ENCODE results near the gene ISCA1.
A peak's percentile ranks its signal among the peaks of the same experiment; 100 is the strongest.
"Not testable (repeated sequence)": the region's sequence is repeated elsewhere in the genome, so short reads cannot be mapped to it uniquely, and the experiment has no call there.

Gene ISCA1

DNA sequence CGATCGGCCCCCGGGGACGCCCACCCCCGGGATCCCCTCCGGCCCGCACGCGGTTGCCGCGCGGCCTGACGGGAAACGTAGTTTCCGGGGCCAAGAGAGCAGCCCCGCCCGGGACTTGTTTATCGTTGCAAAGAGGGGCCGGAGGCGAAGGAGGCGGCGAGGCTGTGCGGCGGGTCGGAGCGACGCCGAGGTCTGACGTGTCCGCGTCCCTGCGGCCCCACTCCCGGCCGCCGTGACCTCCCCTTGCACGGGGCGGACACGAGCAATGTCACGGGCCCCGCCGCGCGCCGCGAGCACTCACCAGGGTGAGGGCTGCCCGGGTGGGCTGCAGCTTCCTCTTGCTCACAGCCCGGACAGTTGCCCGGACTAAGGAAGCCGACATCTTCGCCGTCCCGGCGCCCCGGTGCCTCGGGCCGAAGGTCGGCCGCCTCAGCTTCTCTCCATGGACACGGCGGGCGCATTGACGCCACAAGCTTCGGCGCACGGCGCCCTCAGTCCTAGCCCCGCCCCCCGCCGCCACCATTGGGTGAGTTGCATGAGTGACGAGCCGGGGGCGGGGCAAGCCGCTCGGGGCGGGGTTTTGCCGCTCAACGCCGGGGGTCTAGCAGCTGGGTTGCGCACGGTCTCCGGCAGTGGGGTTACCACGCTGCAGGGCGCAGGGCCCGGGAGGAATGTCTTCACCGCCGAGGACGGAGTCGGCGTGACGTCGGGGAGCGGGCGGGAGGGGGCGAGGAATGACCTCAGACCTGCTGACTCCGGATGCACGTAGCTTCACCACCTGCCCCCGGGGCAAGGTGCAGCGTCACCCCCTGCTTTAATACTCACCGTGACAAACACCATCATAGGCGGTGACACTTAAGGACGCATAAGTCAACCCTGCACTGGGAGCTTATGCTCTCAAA is at the start of gene ISCA1:
Gene ISCA1, minus strand, starts transcription at position 462 of the 902 bp plus-strand sequence. Its CDS starts 80 bp downstream, at position 382.
- peak; percentile 31 to 98 (median 90) for DNase-seq

DNA sequence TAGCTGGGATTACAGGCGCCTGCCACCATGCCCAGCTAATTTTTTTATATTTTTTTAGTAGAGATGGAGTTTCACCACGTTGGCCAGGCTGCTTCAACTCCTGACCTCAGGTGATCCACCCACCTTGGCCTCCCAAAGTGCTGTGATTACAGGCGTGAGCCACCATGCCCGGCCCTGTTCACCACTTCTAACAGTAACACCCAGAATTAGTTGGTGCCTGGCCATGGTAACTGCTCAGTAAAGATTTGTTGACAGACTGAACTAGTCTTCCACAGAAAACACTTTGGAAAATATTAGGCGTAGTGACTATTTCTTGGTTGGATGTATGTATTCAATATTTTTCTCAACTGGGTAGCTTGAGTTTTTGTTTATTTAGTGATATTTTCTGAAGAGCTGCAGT is 47.8 kb upstream of the ISCA1 start:
- no peak for DNase-seq

DNA sequence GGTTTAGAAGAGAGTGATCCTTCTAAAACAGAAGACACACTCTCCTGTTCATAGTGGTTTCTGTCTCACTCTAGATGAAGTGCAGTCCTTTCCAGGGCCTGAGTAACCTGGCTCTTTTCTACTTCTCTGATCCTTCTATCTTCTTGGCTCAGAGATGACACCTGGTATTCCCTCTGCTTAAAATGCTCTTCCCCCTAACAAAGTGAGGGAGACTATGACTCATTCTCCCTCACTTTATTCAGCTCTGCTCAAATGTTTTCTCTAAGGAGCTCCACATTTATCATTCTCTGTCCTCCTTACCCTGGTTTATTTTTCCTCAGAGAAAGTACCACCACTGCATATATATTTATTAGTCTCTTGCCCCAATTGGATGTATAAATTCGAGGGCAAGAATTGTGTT is 47.3 kb upstream of the ISCA1 start:
- DNase-seq: no peak

DNA sequence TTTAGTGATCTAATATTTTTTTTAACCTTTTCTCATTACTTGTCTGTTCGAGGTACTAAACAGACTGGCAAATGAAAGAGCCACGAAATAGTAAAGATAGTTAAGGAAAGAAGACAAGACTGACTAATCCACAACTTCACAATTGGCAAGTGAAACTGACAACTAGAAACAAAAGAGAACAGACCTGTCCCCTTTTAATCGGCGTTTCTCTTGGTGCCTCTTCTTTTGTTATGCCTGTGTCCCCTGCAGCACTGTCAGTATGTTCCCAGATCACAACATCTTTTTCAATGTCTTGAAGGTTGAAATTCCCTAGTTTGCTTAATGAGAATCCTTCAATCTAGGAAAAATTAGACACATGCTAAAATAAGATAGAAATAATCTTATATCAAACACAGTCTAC is 45.8 kb upstream of the ISCA1 start:
- no peak for DNase-seq

DNA sequence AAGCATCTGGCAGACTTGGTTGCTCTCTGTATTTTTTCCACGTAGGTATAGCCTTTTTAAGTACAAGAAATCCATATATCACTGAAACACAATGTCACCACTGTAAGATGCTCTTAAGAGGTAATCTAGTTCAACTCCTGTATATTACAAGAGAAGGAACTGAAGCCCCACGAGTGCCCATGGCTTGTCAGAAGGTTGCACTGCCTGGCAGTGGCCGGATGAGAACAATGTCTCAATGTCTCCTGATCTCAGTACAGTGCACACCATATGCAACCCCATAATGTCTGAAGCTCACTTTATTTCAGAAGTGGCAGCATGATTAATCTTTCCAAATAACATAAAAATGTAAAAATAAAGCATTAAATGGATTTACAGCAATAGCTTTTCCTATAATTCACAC is 44.2 kb upstream of the ISCA1 start:
- DNase-seq: peak in 4 of 56 donors; percentile 1 to 35 (median 2)

DNA sequence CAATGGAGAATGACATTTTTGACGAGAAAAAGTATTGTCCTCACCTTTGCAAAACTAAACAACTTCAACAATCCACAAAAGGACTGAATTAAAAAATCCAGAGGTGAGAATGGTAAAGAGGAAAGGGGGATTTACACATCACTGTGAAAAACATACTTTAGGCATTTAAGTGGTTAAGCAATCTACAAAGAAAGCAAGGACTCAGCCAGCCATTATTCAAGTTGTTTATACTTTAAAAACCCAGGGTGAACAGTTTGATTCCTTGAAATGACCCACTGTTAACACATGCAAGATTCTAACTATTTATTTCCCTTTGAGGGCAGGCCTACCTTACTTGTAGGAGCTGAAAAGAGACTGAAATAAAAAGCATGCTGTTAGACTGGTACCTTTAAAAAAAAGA is 42.6 kb upstream of the ISCA1 start:
- no peak for DNase-seq

DNA sequence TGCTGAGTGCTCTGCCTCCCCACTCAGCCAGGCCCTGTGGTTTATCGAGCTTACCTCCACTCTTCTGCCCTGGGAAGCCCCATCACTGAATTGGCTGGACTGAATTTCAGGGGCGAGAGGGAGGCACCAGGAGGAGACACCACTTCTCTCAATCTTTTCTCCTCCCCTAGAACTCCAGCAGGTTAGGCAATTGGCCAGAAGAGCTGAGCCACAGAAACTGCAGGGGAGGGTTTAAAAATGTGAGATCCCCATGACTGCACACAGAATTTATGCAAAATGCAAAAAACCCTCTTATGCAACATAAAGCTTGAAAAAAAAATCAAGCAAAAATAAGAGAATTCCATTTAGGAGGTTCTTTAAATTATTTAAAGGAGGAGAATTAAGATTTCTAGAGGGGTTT is 42.0 kb upstream of the ISCA1 start:
- peak in 5 of 56 donors; percentile 1 to 24 (median 1) for DNase-seq

DNA sequence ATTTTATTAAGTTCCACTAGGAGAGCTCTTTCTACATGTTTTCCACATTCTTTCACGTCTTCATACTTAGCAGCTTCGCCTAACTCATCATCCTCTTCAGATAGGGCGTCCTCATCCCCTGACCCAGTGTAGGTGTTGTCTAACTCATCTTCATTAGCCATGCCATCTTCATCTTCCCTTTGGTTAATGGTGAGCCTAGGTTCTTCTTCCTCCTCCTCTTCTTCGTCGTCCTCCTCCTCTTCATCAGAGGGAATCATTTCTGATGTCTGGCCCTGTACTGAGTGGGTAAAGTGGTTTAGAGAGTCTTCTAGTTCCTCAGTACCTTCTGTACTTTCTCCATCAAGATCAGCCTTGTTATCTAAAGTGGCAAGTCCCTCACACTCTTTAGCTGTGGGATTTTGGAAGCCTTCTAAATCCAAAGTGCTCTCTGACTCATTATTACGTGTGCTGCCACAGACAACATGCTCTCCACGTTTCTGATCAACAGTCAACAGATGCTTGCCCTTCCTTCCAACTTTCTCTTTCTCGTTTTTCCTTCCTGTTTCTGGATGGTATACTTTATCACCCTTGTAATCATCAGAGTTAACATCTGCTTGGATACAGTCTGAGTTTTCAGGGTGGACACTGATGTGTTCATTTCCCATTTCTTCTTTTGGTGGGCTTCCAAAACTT is 40.8 kb upstream of the ISCA1 start:
- DNase-seq: no peak

DNA sequence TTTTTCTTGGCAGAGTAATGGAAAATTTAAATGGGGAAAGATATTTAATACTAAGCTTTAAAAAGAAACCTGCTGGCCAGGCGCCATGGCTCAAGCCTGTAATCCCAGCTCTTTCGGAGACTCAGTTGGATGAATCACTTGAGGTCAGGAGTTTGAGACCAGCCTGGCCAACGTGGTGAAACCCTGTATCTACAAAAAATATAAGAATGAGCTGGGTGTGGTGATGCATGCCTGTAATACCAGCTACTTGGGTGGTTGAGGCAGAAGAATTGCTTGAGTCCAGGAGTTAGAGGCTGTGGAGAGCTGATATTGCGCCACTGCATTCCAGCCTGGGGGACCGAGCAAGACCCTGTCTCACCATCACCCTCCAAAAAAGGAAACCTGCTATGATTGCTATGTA is 39.0 kb upstream of the ISCA1 start:
- DNase-seq: no peak

DNA sequence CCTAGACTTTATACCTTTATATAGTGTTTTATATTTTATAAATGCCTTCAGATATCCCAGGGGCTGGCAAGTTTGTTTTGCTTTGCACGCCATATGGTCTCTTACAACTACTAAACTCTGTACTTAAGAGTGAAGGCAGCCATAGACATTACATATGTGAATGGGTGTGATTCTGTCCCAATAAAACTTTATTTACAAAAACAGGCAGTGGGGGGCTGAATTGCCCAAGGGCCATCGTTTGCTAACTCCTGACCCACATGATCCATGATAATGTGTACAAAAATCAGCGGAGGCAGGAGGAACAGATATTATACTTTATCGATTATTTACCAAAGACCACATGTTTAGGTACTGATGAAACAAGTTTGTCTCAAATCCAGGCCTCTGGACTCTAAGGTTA is 35.8 kb upstream of the ISCA1 start:
- no peak for DNase-seq

DNA sequence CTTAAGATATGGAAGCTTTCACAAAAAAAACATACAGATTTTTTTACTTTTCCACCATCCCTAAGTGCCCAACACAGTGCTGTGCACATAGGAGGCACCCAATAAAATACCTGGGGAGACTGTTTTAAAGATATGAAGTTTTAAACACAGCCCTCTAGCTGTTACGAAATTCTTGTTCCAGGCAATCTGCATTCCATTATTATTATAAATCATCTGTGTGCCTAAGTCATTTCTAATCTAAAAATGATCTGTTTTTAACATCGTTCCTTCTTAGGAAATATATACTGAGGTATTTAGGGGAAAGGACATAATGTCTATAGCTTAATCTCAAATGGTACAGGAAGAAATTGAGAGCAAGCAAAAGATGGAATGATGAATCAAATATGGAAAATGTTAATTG is 32.7 kb upstream of the ISCA1 start:
- no peak for DNase-seq

DNA sequence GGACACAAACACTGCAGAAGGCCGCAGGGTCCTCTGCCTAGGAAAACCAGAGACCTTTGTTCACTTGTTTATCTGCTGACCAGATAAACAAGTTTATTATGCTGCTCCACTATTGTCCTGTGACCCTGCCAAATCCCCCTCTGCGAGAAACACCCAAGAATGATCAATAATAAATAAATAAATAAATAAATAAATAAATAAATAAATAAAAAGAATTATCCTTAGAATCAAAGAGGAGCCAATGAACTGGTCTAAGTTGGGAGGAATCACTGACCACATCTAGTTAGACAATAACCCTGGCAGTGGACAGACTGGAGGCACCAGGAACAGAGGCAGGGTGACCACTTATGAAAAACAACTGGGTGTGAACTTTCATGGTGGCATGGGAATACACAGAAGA is 30.6 kb upstream of the ISCA1 start:
- DNase-seq: not testable (repeated sequence)

DNA sequence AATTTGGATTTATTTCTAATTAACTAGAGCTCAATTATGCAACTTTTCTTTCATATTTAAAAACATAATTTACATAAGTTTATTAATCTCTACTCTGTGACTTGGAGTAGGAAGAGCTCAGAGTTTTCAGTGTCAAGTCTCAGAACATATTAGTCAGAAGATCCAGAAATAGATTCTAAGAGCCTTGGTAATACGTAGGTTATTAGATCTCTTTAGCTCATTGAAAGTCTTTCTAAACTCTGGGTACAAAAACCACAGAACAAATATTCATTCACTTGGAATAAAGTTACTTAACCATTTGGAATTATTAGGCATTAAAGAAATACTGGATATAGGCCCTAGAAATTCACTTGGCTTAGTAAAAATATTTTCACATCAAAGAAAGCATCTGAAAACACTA is 26.3 kb upstream of the ISCA1 start:
- no peak for DNase-seq

DNA sequence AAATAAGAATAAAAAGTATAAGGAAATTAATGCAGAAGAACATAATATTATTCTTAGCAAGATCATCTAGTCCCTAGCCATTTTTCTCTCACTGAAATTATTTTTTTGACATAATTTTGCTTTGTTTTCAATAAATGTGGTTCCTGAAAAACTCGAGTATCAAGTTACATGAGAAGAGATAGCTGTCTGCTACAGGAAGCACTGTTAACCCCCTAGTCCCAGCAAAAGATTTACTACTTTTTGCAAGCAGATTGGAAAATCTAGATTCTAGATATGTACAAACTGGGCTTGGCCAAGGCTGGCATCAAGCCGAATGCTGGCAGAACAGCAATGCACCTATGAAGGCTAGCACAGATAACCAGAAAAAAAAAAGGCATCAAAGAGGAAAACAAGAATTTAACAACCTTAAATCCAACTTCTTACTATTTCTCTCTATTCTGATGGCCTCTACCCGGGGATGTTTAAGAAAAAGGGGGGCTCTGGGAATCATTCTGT is 21.9 kb upstream of the ISCA1 start:
- no peak for DNase-seq

DNA sequence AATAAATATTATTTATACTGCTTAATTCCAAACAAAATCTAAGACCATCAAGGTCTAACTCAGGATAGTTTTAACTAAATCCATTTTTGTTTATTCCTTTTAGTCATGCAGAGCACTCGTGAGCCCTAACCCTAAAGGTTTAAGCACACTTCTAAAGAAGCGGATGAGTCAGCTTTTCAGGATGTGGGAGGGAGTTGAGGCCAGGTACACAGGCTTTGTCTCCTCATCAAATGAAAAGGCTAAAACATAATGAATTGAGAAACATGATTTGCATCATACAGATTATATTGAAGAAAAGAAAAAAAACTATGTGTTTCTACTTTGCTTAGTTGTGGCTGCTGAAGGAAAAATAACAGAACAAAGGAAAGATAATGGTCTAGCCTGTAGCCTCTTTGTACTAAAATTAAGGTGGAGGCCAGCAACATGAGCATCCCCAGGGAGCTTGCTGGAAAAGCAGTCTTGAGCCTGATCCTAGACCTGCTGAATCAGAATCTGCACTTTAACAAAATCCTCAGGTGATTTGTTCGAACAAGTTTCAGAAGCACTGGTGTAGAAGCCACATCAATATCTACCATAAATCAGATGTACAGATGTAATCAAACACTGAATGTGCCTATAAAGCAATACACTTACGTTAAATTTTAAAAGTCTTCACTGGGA is 21.1 kb upstream of the ISCA1 start:
- DNase-seq: no peak

DNA sequence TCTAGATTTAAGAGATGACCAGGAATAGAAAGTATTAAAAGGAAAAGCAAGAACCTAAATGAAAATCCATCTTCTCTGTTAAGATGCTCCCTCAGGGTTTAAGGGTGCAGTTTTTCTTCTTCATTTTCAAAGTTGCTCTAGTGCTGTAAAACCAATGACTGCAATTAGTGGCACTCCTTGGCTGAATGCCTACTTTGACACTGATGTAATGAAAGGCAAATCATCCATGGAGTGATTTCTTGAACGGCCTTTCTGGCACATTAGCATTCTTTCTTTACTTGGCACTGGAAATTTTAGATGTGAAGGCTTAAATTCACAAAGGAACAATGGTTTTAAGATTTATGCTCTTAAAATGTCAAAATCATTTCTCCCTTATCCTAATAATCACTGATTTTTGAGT is 19.3 kb upstream of the ISCA1 start:
- DNase-seq: no peak

DNA sequence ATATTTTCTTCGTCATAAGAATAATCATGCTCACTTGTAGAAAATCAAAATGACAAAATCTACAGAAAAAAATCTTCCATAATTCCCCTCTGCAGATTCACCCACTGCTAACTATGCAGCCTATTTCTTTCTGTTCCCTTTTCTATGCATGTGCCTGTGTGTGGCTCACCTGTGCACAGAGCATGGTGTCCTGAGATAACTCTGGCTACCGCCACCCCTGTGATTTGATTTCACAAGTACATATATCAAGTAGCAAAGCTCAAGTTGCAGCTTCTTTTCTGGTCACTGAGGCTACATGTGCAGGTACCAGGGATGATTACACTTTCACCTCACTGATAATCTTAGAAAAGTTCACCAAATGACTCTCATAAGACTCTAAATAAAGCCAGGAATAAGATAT is 18.4 kb upstream of the ISCA1 start:
- no peak for DNase-seq

DNA sequence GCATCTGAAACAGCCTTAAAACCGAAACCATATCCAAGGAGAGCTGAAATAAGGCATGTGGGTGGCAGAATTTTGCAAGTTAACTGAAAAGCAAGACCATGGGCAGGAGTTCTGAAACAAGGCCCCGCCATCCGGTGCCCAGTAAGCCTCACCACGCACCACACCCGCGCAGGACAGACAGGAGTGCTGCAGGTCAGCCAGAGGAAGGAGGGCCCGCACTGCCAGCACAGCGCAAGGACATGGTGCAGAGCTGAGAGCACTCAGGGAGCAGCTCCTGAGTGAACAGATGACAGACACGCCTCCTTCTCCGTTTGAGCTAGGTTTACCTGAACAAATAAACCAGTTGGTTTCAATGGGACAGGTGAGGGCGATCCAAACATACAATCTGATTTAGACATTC is 16.5 kb upstream of the ISCA1 start:
- peak in 1 of 56 donors; percentile 15 for DNase-seq

DNA sequence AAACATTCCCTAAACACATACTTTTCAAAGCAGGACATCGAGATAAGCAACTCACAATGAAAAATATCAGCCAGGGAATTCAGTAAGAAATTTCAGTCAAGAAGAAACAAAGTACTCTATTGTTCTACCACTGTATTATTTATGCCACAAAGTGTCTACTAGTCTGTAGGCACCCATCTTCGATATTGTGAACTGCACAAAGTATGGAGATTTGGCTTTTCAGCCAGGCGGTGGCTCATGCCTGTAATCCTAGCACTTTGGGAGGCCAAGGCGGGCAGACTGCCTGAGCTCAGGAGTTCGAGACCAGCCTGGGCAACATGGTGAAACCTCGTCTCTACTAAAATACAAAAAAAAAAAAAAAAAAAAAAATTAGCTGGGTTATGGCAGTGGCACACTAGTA is 8.0 kb upstream of the ISCA1 start:
- not testable (repeated sequence) for DNase-seq

DNA sequence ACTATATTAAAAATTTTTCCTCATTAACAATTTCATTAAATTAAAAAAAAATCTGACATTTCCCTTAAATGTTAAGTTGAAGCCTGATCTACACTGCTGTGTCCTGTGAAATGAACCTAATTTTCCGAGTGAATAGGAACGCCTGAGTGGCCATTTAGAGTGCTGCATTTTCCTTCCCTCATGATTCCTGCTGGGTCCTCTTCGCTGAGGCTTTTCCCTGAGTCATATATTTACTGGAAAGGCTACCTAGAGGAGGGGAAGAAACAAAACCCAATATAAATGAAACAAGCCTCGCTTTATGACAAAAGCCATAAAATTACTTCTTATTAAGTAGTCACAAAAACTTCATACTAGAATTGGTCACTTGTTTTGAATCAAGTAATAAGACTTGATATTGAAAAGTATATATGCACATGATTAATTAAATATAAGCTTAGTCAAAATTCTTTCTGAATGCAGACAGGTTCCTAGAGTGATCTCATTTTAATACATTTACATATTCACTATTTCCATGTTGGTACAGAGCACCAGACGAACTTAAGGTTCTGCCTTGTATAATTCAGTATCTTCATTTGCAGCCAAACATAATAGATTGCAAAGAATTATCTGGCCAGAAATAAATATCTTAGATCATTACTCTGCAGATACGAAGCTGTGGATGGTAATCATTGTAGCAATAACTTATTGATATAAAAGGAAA is 6.3 kb upstream of the ISCA1 start:
- no peak for DNase-seq

DNA sequence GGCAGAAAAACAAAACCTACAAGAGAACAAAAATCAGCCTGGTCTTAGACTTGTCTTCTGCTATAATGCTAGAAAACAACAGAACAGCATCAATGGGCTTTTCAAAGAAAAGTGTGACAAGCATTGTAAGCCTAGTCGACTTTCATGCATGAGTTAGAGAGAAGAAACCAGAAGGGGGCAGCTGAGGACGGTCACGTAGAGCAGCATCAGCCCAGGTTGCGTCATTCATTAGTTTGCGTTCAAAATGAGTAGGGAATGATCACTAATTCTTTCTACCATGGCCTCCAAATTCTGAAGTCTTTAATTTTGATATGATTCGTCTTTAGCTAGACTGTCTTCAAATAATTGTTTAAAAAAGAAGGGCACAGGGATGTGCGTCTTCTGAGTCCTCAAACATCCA is 4.7 kb upstream of the ISCA1 start:
- peak in 1 of 56 donors; percentile 5 for DNase-seq

Measured in amygdala (tissue), 56 donors.